ENCODE results near the gene NDUFA12.
"Not testable (repeated sequence)": the region's sequence is repeated elsewhere in the genome, so short reads cannot be mapped to it uniquely, and the experiment has no call there.

NDUFA12 gene

GRCh38 chr12:95003213-95003920 is at the start of gene NDUFA12:
Gene NDUFA12, minus strand, starts transcription at chr12:95003697. Its CDS starts 17 bp downstream, at chr12:95003680.
- in situ Hi-C loops (cut with HindIII; ENCODE audit: low sequenced_read_pairs) = no loop called here

- in situ Hi-C loops (cut with HindIII; ENCODE audit: low sequenced_read_pairs) = no loop called here
These were observed 47.7 kb upstream of the NDUFA12 start for GRCh38 chr12:95051241-95051640.

- in situ Hi-C loops (cut with HindIII; ENCODE audit: low sequenced_read_pairs) = no loop called here
These were observed 34.4 kb upstream of the NDUFA12 start for GRCh38 chr12:95037906-95038305.

- in situ Hi-C loops (cut with HindIII; ENCODE audit: low sequenced_read_pairs) = loop anchor here (5.0 kb wide), 1 partner anchor 162 kb away; no protein-coding TSS in a partner anchor
These were observed 31.3 kb upstream of the NDUFA12 start for GRCh38 chr12:95034750-95035149.

DNA sequence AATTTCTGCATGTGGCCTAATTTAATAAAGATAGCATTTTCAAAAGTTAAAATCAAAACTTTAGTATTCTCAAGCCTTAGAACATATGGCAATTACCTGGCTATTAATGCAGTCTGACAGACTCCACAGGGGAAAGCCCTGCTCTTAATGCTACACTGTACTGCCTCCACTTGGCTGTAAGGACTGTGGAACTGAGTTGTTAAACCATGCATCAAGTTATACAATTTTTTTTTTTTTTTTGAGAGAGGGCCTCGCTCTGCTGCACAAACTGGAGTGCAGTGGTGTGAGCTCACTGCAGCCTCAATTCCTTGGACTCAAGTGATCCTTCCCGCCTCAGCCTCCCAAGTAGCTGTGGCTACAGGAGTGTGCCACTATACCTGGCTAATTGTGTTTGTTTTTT is 19.0 kb upstream of the NDUFA12 start:
- in situ Hi-C loops (cut with HindIII; ENCODE audit: low sequenced_read_pairs) = no loop called here

DNA sequence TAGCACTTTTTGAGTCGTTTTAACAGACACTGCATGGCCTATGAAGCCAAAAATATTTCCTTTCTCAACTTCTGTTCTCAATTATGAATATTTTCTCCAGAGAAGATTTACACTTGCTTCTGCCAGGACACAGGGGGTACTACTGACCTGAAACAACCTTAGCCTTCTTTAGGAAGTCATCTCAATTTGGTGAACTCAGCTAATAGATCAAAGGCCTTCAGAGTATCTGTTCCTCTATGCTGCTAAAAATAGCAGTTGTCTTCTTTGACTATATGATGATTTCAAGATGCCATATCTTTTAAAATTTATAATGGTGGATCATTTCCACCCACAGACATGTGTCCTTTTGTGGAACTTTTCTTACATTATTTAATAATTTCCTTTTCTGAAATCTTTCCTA is 14.0 kb upstream of the NDUFA12 start:
- in situ Hi-C loops (cut with HindIII; ENCODE audit: low sequenced_read_pairs) = no loop called here

DNA sequence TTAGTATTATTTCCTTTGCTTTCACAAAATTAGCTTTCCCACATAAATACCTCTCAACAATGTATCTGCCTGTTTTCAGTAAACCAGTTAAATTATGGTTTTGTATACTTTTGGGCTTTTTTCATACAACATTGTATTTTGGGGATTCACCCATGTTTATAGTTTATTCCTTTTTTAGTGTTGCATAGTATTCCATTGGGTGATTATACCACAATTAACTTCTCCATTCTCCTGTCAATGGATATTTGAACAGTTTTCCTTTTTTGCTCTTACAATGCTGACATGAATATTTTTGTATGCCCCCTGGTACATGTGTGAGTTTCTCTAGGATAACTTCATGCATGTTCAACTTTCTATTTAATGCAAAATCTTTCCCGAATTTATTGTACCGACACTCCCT is 12.6 kb upstream of the NDUFA12 start:
- in situ Hi-C loops (cut with HindIII; ENCODE audit: low sequenced_read_pairs) = no loop called here

DNA sequence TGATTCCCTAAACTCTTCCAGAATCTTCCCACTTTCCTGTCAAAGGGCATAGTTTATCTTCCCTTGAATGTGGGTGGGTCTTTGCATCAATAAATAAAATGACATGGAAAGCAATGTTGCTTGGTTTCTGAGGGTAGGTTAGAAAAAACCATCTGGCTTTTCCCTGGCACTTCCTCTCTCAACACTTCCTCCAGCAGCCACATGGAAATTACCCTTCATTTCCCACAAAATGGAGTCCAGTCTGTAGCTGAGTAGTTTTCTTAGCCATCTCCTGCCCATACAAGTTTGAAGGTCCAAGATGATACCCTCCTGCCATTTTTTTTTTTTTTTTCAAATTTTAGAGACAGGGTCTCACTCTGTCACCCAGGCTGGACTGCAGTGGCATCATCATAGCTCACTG is 11.1 kb upstream of the NDUFA12 start:
- in situ Hi-C loops (cut with HindIII; ENCODE audit: low sequenced_read_pairs) = no loop called here

DNA sequence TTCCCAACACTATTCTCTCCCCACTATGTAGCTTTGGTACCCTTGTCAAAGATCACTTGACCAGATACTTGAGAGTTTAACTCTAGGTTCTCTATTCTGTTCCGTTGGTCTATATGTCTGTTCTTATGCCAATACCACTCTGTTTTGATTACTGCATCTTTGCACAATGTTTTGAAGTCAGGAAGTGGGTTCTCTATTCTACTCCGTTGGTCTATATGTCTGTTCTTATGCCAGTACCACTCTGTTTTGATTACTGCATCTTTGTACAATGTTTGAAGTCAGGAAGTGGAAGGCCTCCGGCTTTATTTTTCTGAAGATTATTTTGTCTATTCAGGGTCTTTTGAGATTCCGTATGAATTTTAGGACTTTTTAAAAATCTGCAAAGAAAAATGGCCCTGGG is 2.7 kb upstream of the NDUFA12 start:
- in situ Hi-C loops (cut with HindIII; ENCODE audit: low sequenced_read_pairs) = no loop called here

DNA sequence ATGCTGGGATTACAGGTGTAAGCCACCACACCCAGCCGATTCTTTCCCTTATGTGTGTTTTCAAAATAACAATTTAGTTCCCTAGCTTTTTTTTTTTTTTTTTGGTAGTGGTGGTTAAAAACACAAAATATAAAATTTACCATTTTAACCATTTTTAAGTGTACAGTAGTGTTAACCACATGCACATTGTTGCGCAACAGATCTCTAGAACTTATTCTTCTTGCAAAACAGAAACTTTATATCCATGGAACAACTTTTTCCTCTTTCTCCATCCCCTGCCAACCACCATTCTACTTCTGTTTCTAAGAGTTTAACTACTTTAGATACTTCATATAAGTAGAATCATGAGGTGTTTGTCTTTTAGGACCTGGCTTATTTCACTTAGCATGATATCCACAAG is 1.1 kb upstream of the NDUFA12 start:
- in situ Hi-C loops (cut with HindIII; ENCODE audit: low sequenced_read_pairs) = no loop called here

GRCh38 chr12:95003921-95004272 is 400 bp upstream of the NDUFA12 start:
- in situ Hi-C loops (cut with HindIII; ENCODE audit: low sequenced_read_pairs) = no loop called here

- in situ Hi-C loops (cut with HindIII; ENCODE audit: low sequenced_read_pairs) = no loop called here
These were observed 743 bp downstream of the NDUFA12 start for GRCh38 chr12:95002754-95003153.

DNA sequence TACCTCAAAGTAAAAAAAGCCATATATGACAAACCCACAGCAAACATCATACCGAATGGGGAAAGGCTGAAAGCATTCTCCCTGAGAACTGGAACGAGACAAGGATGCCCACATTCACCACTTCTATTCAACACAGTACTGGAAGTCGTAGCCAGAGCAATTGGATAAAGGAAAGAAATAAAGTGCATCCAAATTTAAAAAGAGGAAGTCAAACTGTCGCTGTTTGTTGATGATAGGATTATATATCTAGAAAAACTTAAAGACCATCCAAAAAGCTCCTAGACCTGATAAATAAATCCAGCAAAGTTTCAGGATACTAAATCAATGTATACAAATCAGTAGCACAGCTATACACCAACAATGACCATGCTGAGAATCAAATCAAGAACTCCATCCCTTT is 5.2 kb downstream of the NDUFA12 start:
- in situ Hi-C loops (cut with HindIII; ENCODE audit: low sequenced_read_pairs) = no loop called here

GRCh38 chr12:94997726-94998125 is 5.8 kb downstream of the NDUFA12 start:
- in situ Hi-C loops (cut with HindIII; ENCODE audit: low sequenced_read_pairs) = no loop called here

- in situ Hi-C loops (cut with HindIII; ENCODE audit: low sequenced_read_pairs) = no loop called here
These were observed 6.4 kb downstream of the NDUFA12 start for GRCh38 chr12:94997061-94997460.

- in situ Hi-C loops (cut with HindIII; ENCODE audit: low sequenced_read_pairs) = no loop called here
These were observed 9.2 kb downstream of the NDUFA12 start for GRCh38 chr12:94994312-94994711.

- in situ Hi-C loops (cut with HindIII; ENCODE audit: low sequenced_read_pairs) = not testable (repeated sequence)
These were observed 9.6 kb downstream of the NDUFA12 start for GRCh38 chr12:94993855-94994254.

- in situ Hi-C loops (cut with HindIII; ENCODE audit: low sequenced_read_pairs) = no loop called here
These were observed 13.3 kb downstream of the NDUFA12 start for GRCh38 chr12:94990222-94990621.

GRCh38 chr12:94988471-94988870 is 15.0 kb downstream of the NDUFA12 start:
- in situ Hi-C loops (cut with HindIII; ENCODE audit: low sequenced_read_pairs) = loop anchor here (5.0 kb wide), 1 partner anchor 84 kb away; the partner anchor contains the start of gene NR2C1

- in situ Hi-C loops (cut with HindIII; ENCODE audit: low sequenced_read_pairs) = loop anchor here (5.0 kb wide), 1 partner anchor 84 kb away; the partner anchor contains the start of gene NR2C1
These were observed 15.7 kb downstream of the NDUFA12 start for GRCh38 chr12:94987801-94988200.

- in situ Hi-C loops (cut with HindIII; ENCODE audit: low sequenced_read_pairs) = loop anchor here (5.0 kb wide), 1 partner anchor 85 kb away; the partner anchor contains the start of gene NR2C1
These were observed 16.3 kb downstream of the NDUFA12 start for GRCh38 chr12:94987076-94987669.

GRCh38 chr12:94985099-94985498 is 18.4 kb downstream of the NDUFA12 start:
- in situ Hi-C loops (cut with HindIII; ENCODE audit: low sequenced_read_pairs) = loop anchor here (5.0 kb wide), 1 partner anchor 87 kb away; the partner anchor contains the start of gene NR2C1
